Measurements from ENCODE around the gene NUDT16. TPM values are rescaled to one million over a fixed set of nuclear protein-coding genes. Genes with fewer than 3 reads are reported as not detected.
"Not testable (repeated sequence)": the region's sequence is repeated elsewhere in the genome, so short reads cannot be mapped to it uniquely, and the experiment has no call there.

NUDT16 gene
- total and polyA plus RNA-seq, 2 experiments from 2014 or later, result 12.9 to 27.8 TPM

GRCh38 chr3:131370935-131371687, 10.5 kb upstream of the NUDT16 start:
- peaks cover 7% of the 10 kb centered on the region for H3K4me1 ChIP-seq (ENCODE audit: low read depth)
- DNase-seq (ENCODE audit: low read depth in 1 of 2, low spot score in 1 of 2), result peak in 1 of 2 donors; percentile 15
- H3K27me3 ChIP-seq, result no peaks in the 10 kb centered on the region
- no peaks in the 10 kb centered on the region for H3K9me3 ChIP-seq (ENCODE audit: low read depth)
- H3K4me3 ChIP-seq, result no peak overlapping the region
- H3K27ac ChIP-seq, result no peak overlapping the region
- no peaks in the 10 kb centered on the region for H3K36me3 ChIP-seq
- no peak for TF ChIP-seq CTCF (IDR thresholded peaks at IDR 0.05; ENCODE audit: low read depth, low read length)

GRCh38 chr3:131371688-131372066, 9.9 kb upstream of the NUDT16 start:
- no peak for DNase-seq (ENCODE audit: low read depth in 1 of 2, low spot score in 1 of 2)
- H3K27me3 ChIP-seq, result no peaks in the 10 kb centered on the region
- peaks cover 7% of the 10 kb centered on the region for H3K4me1 ChIP-seq (ENCODE audit: low read depth)
- no peaks in the 10 kb centered on the region for H3K36me3 ChIP-seq
- no peak overlapping the region for H3K4me3 ChIP-seq
- H3K9me3 ChIP-seq (ENCODE audit: low read depth), result no peaks in the 10 kb centered on the region
- no peak overlapping the region for H3K27ac ChIP-seq
- TF ChIP-seq CTCF (IDR thresholded peaks at IDR 0.05; ENCODE audit: low read depth, low read length), result no peak

GRCh38 chr3:131374741-131375140, 6.8 kb upstream of the NUDT16 start:
- H3K36me3 ChIP-seq, result no peaks in the 10 kb centered on the region
- H3K27ac ChIP-seq, result no peak overlapping the region
- DNase-seq (ENCODE audit: low read depth in 1 of 2, low spot score in 1 of 2), result no peak
- no peak overlapping the region for H3K4me3 ChIP-seq
- TF ChIP-seq CTCF (IDR thresholded peaks at IDR 0.05; ENCODE audit: low read depth, low read length), result no peak
- H3K27me3 ChIP-seq, result no peaks in the 10 kb centered on the region
- H3K4me1 ChIP-seq (ENCODE audit: low read depth), result peaks cover 7% of the 10 kb centered on the region
- no peaks in the 10 kb centered on the region for H3K9me3 ChIP-seq (ENCODE audit: low read depth)

- not testable (repeated sequence) for H3K27ac ChIP-seq; DNase-seq (ENCODE audit: low read depth in 1 of 2, low spot score in 1 of 2)
These were observed 641 bp upstream of the NUDT16 start for GRCh38 chr3:131380821-131381444.

GRCh38 chr3:131386429-131387165, 5.0 kb downstream of the NUDT16 start:
- no peak overlapping the region for H3K4me3 ChIP-seq
- H3K36me3 ChIP-seq, result peaks cover 4% of the 10 kb centered on the region
- H3K4me1 ChIP-seq (ENCODE audit: low read depth), result peaks cover 6% of the 10 kb centered on the region
- no peaks in the 10 kb centered on the region for H3K27me3 ChIP-seq
- no peak overlapping the region for H3K27ac ChIP-seq
- DNase-seq (ENCODE audit: low read depth in 1 of 2, low spot score in 1 of 2), result peak in 1 of 2 donors; percentile 65
- TF ChIP-seq CTCF (IDR thresholded peaks at IDR 0.05; ENCODE audit: low read depth, low read length), result no peak
- no peaks in the 10 kb centered on the region for H3K9me3 ChIP-seq (ENCODE audit: low read depth)

More at GRCh38 chr3:131380821-131381444, 641 bp upstream of the NUDT16 start:
- peak overlapping the region; percentile 77 for H3K4me3 ChIP-seq
- H3K27me3 ChIP-seq; H3K36me3 ChIP-seq; H3K9me3 ChIP-seq (ENCODE audit: low read depth); H3K4me1 ChIP-seq (ENCODE audit: low read depth): not testable (repeated sequence)

Measured in cardiac muscle cell (in vitro differentiated cells and primary cell).